HT-29 (cell line): Measurements from ENCODE around the gene ZNF423. TPM values are rescaled to one million over a fixed set of nuclear protein-coding genes. Genes with fewer than 3 reads are reported as not detected.

Experiments
- DNase-seq: peaks from one replicate; pipeline ENCODE4 v3.0.0-alpha.2; 2015; ENCODE audit warnings: low spot score
- total RNA-seq: library from RNA; depleted of rRNA; stranded (reverse); fragments of >200 nt; shearing (Covaris generic); gene quantifications from 2 replicates; pipeline ENCODE4 v1.2.3, GENCODE V29; 2014

The ZNF423 gene
- total RNA-seq, 1 experiment from 2014 or later: not detected

DNA sequence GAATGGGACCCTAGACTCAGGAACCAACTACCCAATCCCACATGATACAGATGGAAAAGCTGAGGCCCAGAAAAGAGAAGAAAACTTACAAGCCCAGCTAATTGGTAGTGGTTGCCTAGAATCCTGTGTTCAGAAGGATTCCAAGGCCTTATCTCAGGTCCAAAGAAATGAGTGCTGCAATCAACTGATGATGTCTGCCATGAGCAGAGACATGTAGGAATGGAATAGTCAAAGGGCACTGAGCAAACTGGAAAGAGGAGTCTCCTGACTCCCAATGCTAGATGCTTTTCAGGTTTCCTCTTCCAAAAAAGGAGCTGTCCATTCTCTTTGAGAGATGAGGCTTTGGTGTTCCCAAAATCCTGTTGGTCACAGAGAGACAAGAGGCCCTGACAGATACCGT is 210.6 kb downstream of the ZNF423 start:
- no peak for DNase-seq

DNA sequence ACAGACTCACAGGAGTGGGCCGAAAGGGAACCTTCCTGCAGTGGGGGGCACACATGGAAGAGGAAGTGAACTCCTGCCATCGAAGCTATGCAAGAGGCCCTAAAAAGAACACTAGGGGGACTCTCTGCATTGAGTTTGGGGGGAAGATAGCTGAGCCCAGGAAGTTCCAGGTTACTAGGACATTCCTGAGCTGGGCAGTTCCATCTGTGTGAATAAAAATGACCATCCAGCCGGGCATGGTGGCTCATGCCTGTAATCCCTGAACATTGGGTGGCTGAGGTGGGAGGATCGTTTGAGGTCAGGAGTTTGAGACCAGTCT is 211.8 kb downstream of the ZNF423 start:
- peak; percentile 3 for DNase-seq

DNA sequence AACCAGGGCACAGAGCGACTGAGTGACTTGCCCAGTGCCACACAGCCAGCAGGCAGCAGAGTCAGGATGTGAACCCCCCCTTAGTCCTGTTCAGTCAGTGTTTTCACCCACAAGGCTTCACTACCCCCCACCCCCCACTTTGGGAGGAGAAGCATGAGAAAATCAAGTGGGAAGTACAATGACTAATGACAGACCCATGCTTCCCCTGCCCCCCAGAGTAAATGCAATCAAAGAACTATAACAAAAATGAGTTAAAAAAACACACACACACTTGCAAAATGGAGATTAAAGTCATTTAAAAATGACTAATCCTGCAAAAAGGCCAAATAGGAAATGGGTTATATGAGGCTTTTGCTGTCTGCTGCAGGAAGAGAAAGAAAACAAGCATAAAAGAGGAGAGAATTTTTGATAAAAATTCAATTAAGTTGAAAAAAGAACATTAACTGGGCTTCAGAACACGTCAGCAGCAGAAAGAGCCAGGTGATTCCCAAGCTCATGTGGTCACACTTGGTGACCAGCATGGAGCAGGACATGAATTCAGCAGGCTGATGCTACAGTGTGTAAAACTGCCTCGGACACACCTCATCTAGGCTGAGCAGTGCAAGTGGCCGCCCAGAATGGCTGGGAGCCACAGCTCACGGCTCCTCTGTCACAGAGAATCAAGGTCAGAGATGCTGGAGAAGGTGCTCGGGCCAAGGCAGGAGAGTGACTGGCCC is 212.3 kb downstream of the ZNF423 start:
- DNase-seq: no peak

DNA sequence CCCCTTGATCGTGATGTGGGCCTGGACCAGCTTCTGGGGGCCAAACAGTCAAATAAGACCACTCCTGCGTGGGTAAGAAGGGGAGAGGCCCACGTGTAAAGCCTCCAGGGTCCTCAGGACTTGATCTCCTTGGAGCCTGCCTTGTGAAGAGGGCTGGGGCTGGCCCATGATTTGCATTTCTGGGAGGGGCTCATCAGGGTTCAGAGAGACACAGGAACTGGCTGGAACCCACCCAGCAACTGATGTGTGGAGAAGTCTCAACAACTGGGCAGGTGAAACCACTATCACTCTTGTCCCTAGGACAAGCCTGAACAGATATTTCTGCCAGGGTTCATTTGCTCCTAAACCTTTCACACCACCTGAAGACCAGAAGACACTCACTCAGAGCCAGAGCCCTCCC is 214.7 kb downstream of the ZNF423 start:
- DNase-seq: no peak

DNA sequence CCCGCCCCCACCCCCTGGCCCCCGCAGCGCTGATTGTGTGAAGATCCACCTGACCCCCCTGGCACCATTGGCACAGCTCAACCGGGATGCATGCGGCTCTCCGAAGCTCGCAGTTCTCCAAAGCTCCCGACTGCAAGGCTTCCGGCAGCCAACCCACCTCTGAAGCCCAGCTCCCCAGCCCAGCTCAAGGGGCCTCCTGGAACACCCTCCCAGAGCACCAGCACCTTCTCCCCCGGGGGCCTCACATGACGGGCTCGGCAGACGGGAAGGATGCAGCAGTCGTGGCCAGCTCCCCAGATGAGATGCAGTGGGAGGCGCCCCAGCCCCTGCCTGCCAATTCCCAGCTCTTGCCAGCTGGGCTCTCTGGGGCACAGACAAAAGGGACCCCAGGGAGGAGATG is 215.3 kb downstream of the ZNF423 start:
- DNase-seq: no peak

DNA sequence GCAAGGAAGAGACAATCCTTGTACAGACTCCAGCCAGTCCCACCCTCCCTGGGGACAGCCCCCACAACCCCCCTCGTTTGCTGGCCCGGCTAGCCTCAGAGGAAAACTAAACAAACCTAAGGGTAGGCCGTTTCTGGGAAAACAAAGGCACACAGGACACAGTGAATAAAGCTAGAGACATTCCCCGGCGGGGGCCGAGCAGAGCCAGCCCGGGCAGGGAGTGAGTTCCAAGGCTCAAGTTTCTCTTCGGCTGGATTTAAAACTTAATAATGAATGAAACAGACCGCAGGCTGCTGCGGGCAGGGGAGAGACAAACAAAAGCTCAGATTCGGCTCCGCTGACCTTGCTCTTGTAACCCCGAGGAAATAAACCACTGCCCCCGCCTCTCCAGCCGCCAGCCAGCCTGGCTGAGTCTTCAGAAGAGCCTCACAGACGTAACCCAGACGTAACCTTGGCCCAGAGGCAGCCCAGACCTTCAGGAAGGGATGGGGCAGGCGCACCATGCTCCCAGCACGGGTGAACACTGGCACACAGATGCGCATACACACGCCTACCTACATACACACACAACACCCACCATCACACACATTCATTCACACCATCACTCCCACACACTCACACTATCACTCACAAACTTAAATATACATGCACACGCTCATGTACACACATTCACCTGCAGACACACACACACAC is 216.0 kb downstream of the ZNF423 start:
- DNase-seq: no peak

DNA sequence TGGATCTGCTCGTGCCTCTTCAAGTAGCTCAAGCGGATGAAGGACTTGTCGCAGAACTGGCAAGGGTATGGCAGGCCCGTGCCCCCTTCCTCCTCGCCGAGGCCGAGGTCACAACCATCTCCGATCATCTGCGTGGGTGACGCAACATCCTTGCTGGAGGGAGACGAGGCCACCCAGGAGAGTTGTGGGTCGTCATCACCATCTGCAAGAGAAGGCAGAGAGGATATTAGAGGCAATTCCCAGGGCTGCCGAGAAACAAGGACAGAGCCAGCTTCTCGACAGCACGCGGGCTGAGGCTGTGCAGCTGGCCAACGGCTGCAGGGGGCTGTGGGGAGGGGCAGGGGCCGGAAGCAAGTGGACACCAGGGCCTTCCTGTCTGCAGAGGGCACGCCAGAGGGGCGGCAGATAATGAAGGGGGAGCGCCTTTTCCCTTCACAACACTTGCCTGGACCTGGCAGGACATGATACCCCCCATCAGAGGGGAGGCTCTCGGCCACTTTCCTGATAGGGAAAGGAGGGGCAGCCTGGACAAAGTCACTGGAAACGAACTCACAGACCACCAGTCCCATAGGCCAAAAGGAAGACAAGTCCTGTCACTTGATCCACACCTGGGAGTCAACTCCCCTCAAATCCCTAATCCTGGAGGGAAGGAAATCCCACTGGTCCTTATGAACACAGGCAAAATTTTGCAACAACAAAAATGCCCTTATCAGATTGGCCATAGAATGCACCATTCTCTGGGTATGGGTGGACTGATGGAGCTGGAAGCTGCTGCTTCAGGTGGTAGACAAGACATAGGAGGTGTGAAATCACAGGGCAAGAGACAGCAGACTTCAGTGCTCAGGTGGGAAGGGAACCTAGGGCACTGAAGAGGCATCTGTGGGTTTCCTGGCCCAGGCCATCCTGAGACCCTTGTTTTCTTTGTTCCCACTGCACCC is 217.0 kb downstream of the ZNF423 start:
- no peak for DNase-seq

DNA sequence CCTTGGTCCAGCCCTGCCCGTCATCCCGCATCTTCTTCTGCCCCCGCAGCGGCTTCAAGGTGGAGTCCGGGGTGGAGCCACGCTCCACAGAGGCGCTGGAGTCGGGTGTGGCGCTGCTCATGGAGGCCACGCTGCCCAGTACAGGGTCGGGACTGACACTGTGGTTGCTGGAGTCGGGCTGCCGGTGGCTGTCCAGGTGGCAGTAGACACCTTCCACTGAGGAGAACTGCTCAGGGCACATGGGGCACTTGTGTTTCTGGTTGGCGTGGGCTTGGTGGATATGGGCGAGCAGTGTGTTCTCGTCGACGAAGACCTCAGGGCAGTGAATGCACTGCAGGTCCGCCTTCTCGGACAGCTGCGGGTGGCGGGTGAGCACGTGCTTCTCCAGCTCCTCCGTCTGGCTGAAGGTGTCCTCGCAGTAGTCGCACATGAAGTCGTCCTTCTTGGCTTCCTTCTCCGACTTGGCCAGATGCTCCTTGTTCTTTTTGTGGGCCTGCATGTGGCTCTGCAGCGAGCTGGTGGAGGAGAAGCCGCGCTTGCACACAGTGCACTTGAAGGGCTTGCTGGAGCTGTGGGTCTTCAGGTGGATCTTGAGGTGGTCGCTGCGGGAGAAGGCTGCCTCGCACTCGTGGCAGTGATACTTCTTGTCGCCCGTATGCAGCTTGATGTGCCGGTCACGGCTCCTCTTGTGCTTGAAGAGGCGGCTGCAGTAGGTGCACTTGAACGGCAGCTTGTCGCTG is 217.8 kb downstream of the ZNF423 start:
- DNase-seq: no peak

DNA sequence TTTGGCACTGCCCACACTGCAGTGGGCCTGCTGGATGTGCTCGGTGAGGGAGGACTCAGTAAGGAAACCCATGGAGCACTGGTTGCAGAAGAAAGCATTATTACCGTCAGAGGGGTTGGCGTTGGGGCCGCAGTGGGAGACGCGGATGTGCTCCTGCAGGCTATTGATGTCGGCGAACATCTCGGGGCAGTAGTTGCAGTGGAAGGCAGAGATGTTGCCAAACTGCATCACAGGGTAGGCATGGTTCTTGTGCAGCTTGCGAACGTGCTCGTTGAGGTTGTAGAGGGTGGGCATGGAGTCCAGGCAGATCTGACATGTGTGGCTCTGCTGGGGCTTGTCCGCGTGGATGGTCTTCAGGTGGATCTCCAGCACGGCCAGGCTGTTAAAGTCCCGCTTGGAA is 218.4 kb downstream of the ZNF423 start:
- DNase-seq: no peak

DNA sequence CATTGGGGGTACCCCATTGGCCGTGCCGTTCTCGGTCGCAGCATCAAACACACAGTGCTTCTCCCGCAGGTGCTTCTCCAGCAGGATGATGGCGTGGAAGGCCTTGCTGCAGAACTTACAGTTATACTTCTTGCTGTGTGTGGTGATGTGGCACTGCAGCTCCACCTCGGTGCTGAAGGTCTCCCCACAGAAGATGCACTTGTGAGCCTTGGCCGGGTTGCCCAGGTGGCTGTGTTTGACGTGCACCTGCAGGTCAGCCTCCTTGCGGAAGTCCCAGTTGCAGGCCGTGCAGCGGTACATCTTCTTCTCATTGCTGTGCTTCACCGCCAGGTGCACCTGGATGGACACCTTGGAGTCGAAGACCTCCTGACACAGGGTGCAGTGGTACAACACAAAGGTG is 219.3 kb downstream of the ZNF423 start:
- no peak for DNase-seq

DNA sequence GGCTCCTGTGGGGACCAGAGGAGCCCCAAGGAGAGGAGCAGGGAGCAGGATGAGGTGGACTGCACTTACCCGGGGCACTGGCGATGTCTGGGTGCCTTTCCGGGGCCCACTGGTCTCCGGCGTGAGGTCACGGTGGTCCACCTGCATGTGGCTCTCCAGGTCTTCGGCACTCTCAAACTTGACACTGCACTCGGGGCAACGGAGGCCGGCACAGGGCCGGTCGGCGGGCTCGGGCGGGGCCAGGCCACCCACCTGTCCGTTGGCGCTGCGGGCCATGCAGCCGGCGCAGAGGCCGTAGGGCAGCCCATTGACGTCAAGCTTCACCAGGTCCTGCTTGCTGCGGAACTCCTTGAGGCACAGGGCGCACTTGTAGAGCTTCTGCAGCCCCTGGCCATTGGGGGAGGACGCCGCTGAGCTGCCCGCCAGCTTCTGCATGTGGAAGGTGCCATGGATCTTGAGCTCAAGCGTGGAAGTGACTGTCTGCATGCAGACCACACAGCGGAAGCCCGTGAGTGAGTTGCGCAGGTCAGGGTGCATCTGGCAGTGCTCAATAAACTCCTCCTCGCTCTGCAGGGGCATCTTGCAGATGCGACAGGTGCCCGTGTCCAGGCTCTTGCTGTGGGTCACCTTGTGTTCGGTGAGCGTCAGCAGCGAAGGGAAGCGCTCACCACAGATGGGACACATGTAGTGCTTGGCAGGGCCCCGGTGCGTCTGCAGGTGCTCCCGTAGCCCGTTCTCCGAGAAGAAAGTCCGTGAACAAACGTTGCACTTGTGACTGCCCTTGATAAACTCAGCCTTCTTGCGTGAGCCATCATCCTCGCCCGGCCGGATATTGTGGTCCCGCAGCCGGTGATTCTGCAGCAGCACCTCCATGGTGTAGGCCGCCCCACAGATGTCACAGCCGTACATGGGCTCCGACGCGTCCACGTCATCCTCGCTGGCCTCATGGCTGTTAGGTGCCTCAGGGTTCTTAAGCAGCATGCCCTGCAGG is 220.0 kb downstream of the ZNF423 start:
- DNase-seq: no peak

DNA sequence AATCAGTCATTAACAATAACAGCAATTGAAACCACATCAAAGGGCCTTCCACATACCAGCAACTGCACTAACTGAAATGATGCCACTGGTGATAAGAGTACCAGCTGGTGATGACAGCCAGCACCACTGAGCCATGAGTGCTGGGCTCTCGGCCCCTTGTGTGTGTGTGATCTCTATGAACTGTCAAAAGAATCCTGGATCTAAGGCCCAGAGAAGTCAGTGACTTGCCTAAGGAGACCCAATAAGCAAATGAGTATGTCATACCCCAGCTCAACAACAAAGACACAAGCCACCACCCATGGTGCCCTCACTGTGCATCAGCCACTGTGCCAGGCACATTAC is 220.9 kb downstream of the ZNF423 start:
- DNase-seq: no peak

DNA sequence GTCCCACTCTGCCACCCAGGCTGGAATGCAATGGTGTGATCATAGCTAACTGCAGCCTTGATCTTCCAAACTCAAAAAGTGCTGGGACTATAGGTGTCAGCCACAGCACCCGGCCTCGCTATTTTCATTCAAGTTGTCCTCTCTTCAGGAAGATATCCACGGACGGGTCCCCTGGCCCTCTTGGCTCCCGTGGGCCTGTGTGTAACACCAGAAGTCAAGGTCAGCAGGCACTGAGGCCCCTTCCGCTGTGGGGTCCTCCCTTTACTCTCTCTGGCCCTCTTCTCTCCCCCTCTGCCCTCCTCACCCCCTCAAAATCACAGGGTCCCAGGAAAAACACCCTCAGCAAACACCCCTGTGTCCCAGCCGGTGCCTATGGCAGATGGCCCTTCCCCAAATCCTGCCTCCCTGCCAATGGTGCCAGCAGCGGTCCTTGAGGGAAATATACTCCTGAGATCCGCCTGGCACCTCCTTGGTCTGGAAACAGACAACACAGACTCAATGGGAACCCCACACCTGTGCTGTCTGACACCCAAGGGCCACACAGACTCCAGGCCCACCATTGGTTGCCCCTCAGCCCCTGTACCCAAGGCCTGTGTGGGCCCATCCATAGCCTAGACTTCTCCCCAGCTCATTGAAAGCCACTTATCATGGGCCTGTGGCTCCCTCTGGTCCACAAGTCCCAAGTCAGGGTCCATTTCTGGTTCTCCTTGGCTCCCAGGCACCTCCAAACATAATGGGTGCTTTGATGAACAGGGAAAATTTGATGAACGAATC is 221.5 kb downstream of the ZNF423 start:
- DNase-seq: no peak

DNA sequence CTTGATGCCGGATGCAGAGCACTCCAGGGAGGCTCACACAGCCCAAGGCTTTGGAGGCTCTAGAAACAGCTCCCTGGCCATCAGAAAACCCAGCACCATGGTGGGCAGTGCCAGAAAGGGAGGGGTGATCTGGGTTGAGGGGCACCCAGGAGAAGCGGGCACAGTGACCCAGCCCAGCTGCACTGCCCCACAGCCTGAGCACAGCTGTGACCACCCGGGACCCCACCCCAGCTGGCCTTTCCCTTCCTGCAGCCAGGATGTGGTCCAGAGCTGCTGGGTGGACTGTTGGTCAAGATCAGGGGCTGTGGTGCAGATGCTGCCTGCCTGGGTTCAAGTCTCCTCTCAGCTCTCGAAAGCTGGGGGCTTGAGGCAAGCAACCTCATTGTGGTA is 223.1 kb downstream of the ZNF423 start:
- DNase-seq: no peak

DNA sequence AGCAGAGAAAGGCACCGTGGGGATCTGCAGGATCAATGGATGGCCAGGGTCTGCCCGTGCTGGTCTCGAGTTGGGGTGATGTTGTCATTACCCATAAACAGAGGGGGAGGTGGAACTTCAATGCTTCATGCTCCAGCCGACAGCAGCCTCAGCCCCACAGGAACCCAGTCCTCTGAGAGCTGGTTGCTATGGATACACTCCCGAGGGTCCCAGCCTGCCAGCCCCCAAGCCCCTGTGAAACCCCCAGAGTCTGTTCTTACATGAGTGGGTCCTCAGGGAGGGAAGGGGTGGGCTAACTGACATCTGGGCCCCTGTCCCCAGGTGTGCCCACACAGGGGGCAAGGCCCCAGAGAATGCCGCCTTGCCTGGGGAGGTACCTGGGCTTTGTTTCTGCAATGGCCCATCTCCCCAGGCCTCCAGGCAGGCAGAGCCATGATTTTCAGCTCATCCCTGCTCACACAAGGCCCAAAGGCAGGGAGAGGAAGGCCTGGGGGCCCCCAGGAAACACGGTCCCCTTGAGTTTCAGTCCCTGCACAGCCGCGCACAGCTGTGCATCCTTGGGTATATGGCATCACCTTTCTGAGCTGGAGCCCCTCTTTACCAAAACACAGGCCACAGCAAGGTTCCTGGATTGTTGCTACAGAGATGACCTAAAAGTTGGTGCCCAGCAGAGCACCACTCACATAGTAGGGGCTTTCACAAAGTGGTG is 223.7 kb downstream of the ZNF423 start:
- no peak for DNase-seq

DNA sequence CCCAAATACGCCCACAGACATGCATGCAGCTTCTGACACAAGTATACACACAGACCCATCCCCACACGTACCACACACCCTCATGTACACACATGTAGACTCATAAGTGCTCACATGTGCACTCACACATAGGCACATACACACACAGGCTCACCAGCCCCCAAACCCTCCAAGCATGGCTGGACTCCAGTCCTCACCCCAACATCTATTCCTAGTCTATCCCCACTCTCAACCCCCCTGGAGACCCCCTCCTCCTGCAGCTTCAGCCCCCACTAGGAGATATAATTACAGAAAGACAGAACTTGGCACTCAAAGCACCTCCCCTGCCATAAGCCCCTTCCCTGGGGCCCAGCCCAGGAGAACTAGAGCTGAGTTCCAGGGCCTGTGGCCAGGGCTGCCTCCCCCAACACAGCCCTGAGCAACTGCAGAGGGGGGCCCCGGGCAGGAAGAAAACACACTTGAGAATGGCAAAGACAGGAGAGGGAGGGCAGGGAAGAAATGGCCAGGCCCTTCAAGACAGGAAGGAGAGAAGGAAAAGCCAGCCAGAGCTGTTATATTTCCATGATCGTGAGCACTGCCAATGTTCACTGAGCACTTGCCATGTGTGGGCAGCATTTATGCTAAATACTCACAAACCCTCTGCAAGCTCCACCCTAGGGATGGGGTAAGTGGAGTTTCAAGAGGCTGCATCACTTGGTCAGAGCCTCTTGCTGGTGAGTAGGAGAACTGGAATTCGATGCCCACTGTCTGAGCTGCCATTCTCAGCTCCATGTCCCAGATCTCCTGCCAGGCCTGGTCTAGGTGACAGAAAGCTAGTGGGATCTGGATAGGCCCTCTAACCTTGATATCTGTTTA is 224.5 kb downstream of the ZNF423 start:
- DNase-seq: no peak

DNA sequence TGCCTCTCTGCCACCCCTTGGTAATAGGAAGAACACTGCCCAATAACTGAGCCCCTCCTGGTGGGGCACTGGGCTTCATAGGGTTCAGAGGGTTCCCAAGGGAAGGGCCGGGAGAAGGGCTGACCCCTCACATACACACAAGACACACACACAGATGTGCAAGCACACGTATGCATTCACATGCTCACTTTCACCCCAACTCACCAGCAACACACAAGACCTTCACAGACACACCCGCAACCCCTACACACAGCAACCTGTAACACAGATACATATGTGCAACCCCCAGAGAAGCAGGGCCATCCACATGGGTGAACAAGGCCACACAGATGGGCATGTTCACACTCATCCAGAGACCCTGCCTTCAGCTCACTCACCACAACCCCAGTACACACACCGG is 225.1 kb downstream of the ZNF423 start:
- no peak for DNase-seq

DNA sequence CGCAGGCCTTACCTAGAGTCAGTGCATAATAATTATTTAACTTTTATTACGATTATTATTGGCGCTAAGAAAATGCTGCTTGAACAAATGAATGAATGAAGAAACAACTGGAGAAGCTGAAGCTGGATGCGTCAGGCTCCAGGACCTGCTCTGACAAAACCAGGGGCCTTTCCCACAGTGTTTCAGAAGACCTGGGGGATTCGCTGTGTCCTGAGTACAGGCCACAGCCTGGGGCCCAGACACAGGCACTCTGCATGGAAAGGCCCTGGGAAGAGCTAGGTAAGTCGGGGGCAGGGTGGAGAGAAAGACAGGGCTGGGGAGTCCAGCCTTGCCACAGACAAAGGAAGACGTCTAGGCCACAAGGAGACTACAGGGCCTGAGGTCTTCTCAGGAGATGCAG is 226.1 kb downstream of the ZNF423 start:
- DNase-seq: no peak
